HepG2 (cell line): ENCODE results near the gene RPTOR.

Experiments used
- AHDC1 ChIP-seq: sonication (generic); formaldehyde crosslinking; IDR thresholded peaks from 2 replicates; pipeline ENCODE4 v1.5.1; 2020; ENCODE audit warnings: mild to moderate bottlenecking, missing genetic modification reagents, borderline replicate concordance
- CHD4 ChIP-seq: fragments of 200-600 bp; sonication (generic); IDR thresholded peaks from 2 replicates; pipeline ENCODE4 v1.7.0; 2017; ENCODE audit warnings: mild to moderate bottlenecking, low read length, borderline replicate concordance
- CTCF ChIP-seq: sonication (generic); formaldehyde crosslinking; IDR thresholded peaks from 2 replicates; pipeline ENCODE4 v1.5.0; 2020; ENCODE audit warnings: mild to moderate bottlenecking, missing genetic modification reagents, moderate library complexity
- DNMT3B ChIP-seq: conservative IDR thresholded peaks from 2 replicates; pipeline ENCODE4 v1.6.1; 2016; ENCODE audit warnings: missing biosample characterization, control low read depth
- HIC2 ChIP-seq: sonication (generic); formaldehyde crosslinking; IDR thresholded peaks from 2 replicates; pipeline ENCODE4 v1.9.0; 2022; ENCODE audit warnings: low read depth, missing genetic modification reagents
- MEIS1 ChIP-seq: sonication (generic); formaldehyde crosslinking; IDR thresholded peaks from 2 replicates; pipeline ENCODE4 v1.9.0; 2021; ENCODE audit warnings: mild to moderate bottlenecking, missing genetic modification reagents, moderate library complexity, borderline replicate concordance
- NPAS2 ChIP-seq: sonication (generic); formaldehyde crosslinking; IDR thresholded peaks from 2 replicates; pipeline ENCODE4 v1.8.0; 2022; ENCODE audit warnings: mild to moderate bottlenecking, missing genetic modification reagents, borderline replicate concordance
- RCOR2 ChIP-seq: IDR thresholded peaks from 2 replicates; pipeline ENCODE4 v1.6.1; 2016; ENCODE audit warnings: missing biosample characterization, missing genetic modification reagents
- SALL1 ChIP-seq: sonication (generic); formaldehyde crosslinking; IDR thresholded peaks from 2 replicates; pipeline ENCODE4 v1.8.0; 2022; ENCODE audit warnings: mild to moderate bottlenecking, missing genetic modification reagents
- SNRNP70 ChIP-seq: fragments of 200-400 bp; formaldehyde crosslinking; IDR thresholded peaks from 2 replicates; pipeline ENCODE4 v1.6.1; 2017; ENCODE audit warnings: mild to moderate bottlenecking, low read depth, low read length, moderate library complexity
- TBX3 ChIP-seq: fragments of 450-650 bp; IDR thresholded peaks from 2 replicates; pipeline ENCODE4 v1.6.1; 2017; ENCODE audit warnings: antibody characterized with exemption, mild to moderate bottlenecking, inconsistent platforms, borderline replicate concordance
- ZBTB49 ChIP-seq: sonication (generic); formaldehyde crosslinking; IDR thresholded peaks from 2 replicates; pipeline ENCODE4 v1.4.0; 2020; ENCODE audit warnings: missing genetic modification reagents, borderline replicate concordance
- ZFP82 ChIP-seq: sonication (generic); formaldehyde crosslinking; IDR thresholded peaks from 2 replicates; pipeline ENCODE4 v1.5.1; 2020; ENCODE audit warnings: mild to moderate bottlenecking, missing genetic modification reagents, borderline replicate concordance
- ZNF331 ChIP-seq: sonication (generic); formaldehyde crosslinking; IDR thresholded peaks from 2 replicates; pipeline ENCODE4 v1.4.0; 2020; ENCODE audit warnings: missing genetic modification reagents

- no peak for TF ChIP-seq ZFP82 (CRISPR knock-in tag)
- no peak for TF ChIP-seq SNRNP70
- no peak for TF ChIP-seq ZBTB49 (CRISPR knock-in tag)
- no peak for TF ChIP-seq DNMT3B (CRISPR knock-in tag)
- no peak for TF ChIP-seq CHD4
- TF ChIP-seq AHDC1 (CRISPR knock-in tag): no peak
- no peak for TF ChIP-seq NPAS2 (CRISPR knock-in tag)
- TF ChIP-seq ZNF331 (CRISPR knock-in tag): no peak
- TF ChIP-seq SALL1: no peak
- no peak for TF ChIP-seq TBX3
- no peak for TF ChIP-seq CTCF (CRISPR knock-in tag)
- no peak for TF ChIP-seq HIC2 (CRISPR knock-in tag)
- no peak for TF ChIP-seq MEIS1 (CRISPR knock-in tag)
- no peak for TF ChIP-seq RCOR2 (CRISPR knock-in tag)
These were observed 173.8 kb downstream of the RPTOR start for GRCh38 chr17:80718428-80718827.
